OCI-LY3 (cell line): ENCODE results near the gene DPYSL3.

Source experiments
- EZH2phosphoT487 ChIP-seq: fragments of 200-600 bp; shearing (Covaris generic); IDR thresholded peaks from 2 replicates; pipeline ENCODE4 v1.6.1; 2018; ENCODE audit warnings: antibody characterized with exemption, mixed run types, low read depth
- TF ChIP-seq, protein P1 (sequence below): fragments of 200-600, 300-600 bp; sonication (generic); IDR thresholded peaks from 2 replicates; pipeline ENCODE4 v1.5.1; 2014; ENCODE audit warnings: antibody characterized with exemption, low read length, low read depth

DNA sequence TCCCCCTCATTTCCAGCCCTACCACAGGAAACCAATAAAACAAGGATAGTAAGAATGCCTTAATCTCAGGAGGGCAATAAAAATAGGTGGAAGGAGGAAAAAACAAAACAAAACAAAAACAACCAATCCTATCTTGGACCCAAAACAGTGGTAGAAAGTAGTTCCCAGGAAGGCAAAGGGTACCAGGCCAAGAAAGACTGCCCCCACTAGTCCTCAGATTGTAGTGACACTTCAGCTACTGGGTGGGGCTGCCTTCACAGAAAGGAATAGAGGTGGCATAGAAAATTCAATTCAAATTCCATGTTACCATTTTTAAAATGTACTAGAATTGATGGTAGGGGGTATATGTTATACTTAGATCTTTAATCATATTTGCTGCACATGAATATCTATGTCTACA lies 59.3 kb downstream of the DPYSL3 start:
- TF ChIP-seq, protein P1, sequence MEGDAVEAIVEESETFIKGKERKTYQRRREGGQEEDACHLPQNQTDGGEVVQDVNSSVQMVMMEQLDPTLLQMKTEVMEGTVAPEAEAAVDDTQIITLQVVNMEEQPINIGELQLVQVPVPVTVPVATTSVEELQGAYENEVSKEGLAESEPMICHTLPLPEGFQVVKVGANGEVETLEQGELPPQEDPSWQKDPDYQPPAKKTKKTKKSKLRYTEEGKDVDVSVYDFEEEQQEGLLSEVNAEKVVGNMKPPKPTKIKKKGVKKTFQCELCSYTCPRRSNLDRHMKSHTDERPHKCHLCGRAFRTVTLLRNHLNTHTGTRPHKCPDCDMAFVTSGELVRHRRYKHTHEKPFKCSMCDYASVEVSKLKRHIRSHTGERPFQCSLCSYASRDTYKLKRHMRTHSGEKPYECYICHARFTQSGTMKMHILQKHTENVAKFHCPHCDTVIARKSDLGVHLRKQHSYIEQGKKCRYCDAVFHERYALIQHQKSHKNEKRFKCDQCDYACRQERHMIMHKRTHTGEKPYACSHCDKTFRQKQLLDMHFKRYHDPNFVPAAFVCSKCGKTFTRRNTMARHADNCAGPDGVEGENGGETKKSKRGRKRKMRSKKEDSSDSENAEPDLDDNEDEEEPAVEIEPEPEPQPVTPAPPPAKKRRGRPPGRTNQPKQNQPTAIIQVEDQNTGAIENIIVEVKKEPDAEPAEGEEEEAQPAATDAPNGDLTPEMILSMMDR, result no peak
- no peak for TF ChIP-seq EZH2phosphoT487
